Progenitor cell of endocrine pancreas (in vitro differentiated cells): Measurements from ENCODE around the gene MSRB1. TPM values are rescaled to one million over a fixed set of nuclear protein-coding genes. Genes with fewer than 3 reads are reported as not detected.
A peak's percentile ranks its signal among the peaks of the same experiment; 100 is the strongest.
"Not testable (repeated sequence)": the region's sequence is repeated elsewhere in the genome, so short reads cannot be mapped to it uniquely, and the experiment has no call there.

ENCODE experiments used
- DNase-seq: peaks from one replicate; pipeline ENCODE4 v3.0.0; 2021; ENCODE audit warnings: low spot score; ENCODE audit not compliant: unreplicated experiment
- H3K27ac Mint-ChIP-seq: 2 replicates; pipeline ENCODE4 v1.8.0; 2021; ENCODE audit warnings: mild to moderate bottlenecking, moderate library complexity, mixed read lengths
- H3K27me3 Mint-ChIP-seq: 2 replicates; pipeline ENCODE4 v1.8.0; 2021; ENCODE audit warnings: mixed read lengths
- H3K36me3 Mint-ChIP-seq: 2 replicates; pipeline ENCODE4 v1.8.0; 2022; ENCODE audit warnings: mixed read lengths; ENCODE audit not compliant: insufficient read depth
- H3K4me1 Mint-ChIP-seq: 2 replicates; pipeline ENCODE4 v1.8.0; 2021; ENCODE audit warnings: low read depth, mixed read lengths
- H3K4me3 Mint-ChIP-seq: 2 replicates; pipeline ENCODE4 v1.8.0; 2021; ENCODE audit warnings: low read depth, mild to moderate bottlenecking, moderate library complexity, mixed read lengths
- H3K9me3 Mint-ChIP-seq: 2 replicates; pipeline ENCODE4 v1.8.0; 2021; ENCODE audit warnings: low read depth, mixed read lengths
- total RNA-seq: library from RNA; stranded (reverse); gene quantifications from 2 replicates; pipeline ENCODE4 v1.2.1, GENCODE V29; 2021
- TF ChIP-seq, protein P1 (sequence below): fragments of 200-600 bp; sonication (generic); IDR thresholded peaks from one replicate; pipeline ENCODE4 v1.5.0; 2021; ENCODE audit warnings: antibody characterized with exemption, mild to moderate bottlenecking; ENCODE audit not compliant: unreplicated experiment

MSRB1 gene
- total RNA-seq, 1 donor from 2014 or later: 28.9 TPM

DNA sequence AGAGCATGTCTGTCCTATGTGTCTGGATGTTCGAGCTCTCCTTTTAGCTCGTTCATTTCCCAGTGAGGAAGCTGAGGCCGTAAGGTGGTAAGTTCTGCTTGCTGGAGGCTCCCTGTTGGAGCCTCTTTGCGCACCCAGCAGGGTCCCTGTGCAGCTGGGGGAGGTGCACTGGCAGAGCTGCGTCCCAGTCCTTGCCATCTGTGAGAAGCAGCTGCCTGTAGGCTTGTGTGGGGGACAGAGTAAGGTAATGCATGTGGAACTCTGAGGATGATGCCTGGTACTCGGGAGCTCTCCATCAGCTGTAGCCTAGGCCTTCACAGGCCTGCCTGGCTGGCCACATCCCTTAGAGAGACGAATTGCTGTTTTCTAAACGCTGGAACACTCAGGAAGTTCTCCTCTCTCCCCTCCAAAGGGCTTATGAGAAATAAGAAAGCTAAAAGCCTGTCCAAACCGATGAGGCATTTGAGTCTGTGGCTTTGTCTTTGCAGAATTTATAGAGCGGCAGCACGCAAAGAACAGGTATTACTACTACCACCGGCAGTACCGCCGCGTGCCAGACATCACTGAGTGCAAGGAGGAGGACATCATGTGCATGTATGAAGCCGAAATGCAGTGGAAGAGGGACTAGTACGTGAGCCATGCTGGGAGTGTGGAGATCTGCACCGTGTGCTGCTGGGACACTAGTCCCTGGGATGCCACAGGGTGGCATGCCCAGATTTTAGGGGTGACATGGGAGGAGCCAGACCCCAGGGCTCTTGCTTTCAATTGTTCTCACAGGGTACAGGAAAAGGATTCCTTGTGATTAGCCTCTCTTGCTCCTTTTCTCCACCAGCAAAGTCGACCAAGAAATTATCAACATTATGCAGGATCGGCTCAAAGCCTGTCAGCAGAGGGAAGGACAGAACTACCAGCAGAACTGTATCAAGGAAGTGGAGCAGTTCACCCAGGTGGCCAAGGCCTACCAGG is 17.9 kb upstream of the MSRB1 start:
- DNase-seq: no peak
- no peaks in the 10 kb centered on the region for H3K9me3 Mint-ChIP-seq
- peak overlapping the region; percentile 88 for H3K4me3 Mint-ChIP-seq
- peak overlapping the region; percentile 59 for H3K27ac Mint-ChIP-seq
- H3K4me1 Mint-ChIP-seq: peaks cover 30% of the 10 kb centered on the region
- peaks cover 3% of the 10 kb centered on the region for H3K27me3 Mint-ChIP-seq
- peaks cover 16% of the 10 kb centered on the region for H3K36me3 Mint-ChIP-seq
- TF ChIP-seq, protein P1, sequence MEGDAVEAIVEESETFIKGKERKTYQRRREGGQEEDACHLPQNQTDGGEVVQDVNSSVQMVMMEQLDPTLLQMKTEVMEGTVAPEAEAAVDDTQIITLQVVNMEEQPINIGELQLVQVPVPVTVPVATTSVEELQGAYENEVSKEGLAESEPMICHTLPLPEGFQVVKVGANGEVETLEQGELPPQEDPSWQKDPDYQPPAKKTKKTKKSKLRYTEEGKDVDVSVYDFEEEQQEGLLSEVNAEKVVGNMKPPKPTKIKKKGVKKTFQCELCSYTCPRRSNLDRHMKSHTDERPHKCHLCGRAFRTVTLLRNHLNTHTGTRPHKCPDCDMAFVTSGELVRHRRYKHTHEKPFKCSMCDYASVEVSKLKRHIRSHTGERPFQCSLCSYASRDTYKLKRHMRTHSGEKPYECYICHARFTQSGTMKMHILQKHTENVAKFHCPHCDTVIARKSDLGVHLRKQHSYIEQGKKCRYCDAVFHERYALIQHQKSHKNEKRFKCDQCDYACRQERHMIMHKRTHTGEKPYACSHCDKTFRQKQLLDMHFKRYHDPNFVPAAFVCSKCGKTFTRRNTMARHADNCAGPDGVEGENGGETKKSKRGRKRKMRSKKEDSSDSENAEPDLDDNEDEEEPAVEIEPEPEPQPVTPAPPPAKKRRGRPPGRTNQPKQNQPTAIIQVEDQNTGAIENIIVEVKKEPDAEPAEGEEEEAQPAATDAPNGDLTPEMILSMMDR: no peak

DNA sequence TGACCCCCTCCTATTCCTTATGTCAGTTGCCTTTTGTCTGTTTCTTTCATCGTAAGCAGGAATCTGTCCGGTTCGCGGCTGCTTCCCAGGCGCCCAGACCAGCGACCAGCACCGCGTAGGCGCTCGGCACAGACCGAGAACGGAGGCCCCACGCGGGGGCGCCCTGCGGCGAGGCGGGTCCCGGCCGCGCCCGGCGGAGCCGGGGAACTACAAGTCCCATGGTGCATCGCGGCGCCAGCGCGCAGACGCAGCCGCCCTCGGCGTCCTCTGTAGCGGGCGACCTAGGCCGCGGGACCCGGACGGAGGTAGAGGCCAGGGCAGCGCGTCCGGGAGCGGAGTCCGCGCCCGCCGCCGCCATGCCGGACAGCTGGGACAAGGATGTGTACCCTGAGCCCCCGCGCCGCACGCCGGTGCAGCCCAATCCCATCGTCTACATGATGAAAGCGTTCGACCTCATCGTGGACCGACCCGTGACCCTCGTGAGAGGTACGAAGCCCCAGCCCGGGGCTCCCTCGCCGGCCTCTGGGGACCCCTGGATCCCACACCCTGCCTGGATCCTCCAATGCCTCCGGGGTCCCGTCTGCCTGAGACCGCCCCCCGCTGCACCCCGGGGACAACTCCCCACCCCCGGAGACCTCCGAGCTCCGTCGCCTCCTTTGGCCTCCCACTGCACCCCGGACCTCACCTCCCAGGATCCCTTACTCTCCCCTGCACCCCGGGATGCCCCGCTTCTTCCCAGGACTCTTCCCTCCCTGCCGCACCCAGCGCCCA is 16.5 kb upstream of the MSRB1 start, which contains the start of gene NDUFB10:
TSS of gene NDUFB10 (plus strand) at position 270 of the 771 bp plus-strand sequence. CDS start at position 357, 87 bp downstream.
- Mint-ChIP-seq H3K27ac (peak within 1 kb of the TSS; percentile 90), H3K27me3 (peaks cover 3% of the 10 kb centered on the region), H3K36me3 (peaks cover 16% of the 10 kb centered on the region), H3K4me1 (peaks cover 25% of the 10 kb centered on the region), H3K4me3 (peak within 1 kb of the TSS; percentile 88), H3K9me3 (no peaks in the 10 kb centered on the region)
- DNase-seq: peak; percentile 92
- TF ChIP-seq, protein P1: peak; percentile 75

GRCh38 chr16:1958715-1959268 is 15.8 kb upstream of the MSRB1 start:
- no peak for DNase-seq
- no peaks in the 10 kb centered on the region for H3K9me3 Mint-ChIP-seq
- TF ChIP-seq, protein P1: no peak
- H3K36me3 Mint-ChIP-seq: peaks cover 14% of the 10 kb centered on the region
- H3K4me3 Mint-ChIP-seq: peak overlapping the region; percentile 52
- no peak overlapping the region for H3K27ac Mint-ChIP-seq
- H3K4me1 Mint-ChIP-seq: peaks cover 20% of the 10 kb centered on the region
- peaks cover 3% of the 10 kb centered on the region for H3K27me3 Mint-ChIP-seq

GRCh38 chr16:1958143-1958491 is 15.1 kb upstream of the MSRB1 start:
- H3K27me3 Mint-ChIP-seq, H3K9me3 Mint-ChIP-seq, DNase-seq, H3K4me3 Mint-ChIP-seq, H3K27ac Mint-ChIP-seq: not testable (repeated sequence)
- Mint-ChIP-seq H3K4me1 (peaks cover 17% of the 10 kb centered on the region), H3K36me3 (peaks cover 11% of the 10 kb centered on the region)

GRCh38 chr16:1957434-1958142 is 14.6 kb upstream of the MSRB1 start:
- not testable (repeated sequence) for H3K9me3 Mint-ChIP-seq, DNase-seq, H3K4me3 Mint-ChIP-seq, H3K27ac Mint-ChIP-seq, H3K27me3 Mint-ChIP-seq, H3K36me3 Mint-ChIP-seq
- peaks cover 13% of the 10 kb centered on the region for H3K4me1 Mint-ChIP-seq

DNA sequence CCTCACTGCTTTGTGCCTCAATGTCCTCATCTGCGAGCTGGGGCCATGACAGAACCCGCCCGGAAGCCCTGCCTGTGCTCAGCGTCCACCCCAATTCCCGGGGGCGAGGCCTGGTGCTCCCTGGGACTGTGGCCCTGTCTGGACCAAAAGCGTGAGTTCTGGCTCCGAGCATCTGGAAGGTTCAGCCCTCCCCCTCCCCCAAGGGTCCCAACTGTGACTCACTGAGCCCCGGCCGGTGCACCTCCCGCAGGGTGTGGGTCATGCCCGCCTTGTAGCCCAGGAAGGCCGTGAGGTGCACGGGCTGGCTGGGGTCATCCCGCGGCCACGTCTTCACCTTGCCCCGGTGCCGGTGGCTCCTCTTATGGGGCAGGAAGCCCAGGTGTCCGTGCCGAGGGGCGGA is 10.7 kb upstream of the MSRB1 start:
- TF ChIP-seq, protein P1: no peak
- no peak overlapping the region for H3K4me3 Mint-ChIP-seq
- H3K4me1 Mint-ChIP-seq: no peaks in the 10 kb centered on the region
- DNase-seq: no peak
- peaks cover 9% of the 10 kb centered on the region for H3K27me3 Mint-ChIP-seq
- H3K36me3 Mint-ChIP-seq: no peaks in the 10 kb centered on the region
- no peak overlapping the region for H3K27ac Mint-ChIP-seq
- H3K9me3 Mint-ChIP-seq: no peaks in the 10 kb centered on the region
